A549 (cell line): ENCODE data around the gene ARHGEF7. TPM values are rescaled to one million over a fixed set of nuclear protein-coding genes. Genes with fewer than 3 reads are reported as not detected.

Source experiments
- ATAC-seq, 2 experiments: fragments of 200-7000 bp in 1 of 2; fragments of >200 bp in 1 of 2; cut with Nextera tagmentation in 1 of 2; cut with Tn5 transposase in 1 of 2; 3 replicates each; pipeline versions ENCODE4 v1.8.0 to v1.9.1; 2018 to 2020; ENCODE audit warnings: mild to moderate bottlenecking in 1 of 2, moderate library complexity in 1 of 2
- CTCF ChIA-PET: fragments of 300-600 bp; sonication (Branson Sonifier 250); formaldehyde crosslinking; extraction: SDS; loops from one replicate; lab custom pipeline; 2021; ENCODE audit warnings: antibody characterized with exemption, inconsistent platforms; lab: Yijun Ruan, JAX
- POLR2A ChIA-PET: fragments of 350-600 bp; formaldehyde crosslinking; extraction: SDS; loops from one replicate; lab custom pipeline; 2021; ENCODE audit warnings: antibody characterized with exemption, inconsistent platforms; lab: Yijun Ruan, JAX
- DNase-seq, 2 experiments: peaks; one replicate each; pipeline versions ENCODE4 v3.0.0 to v3.0.0-alpha.2; 2011 to 2016; ENCODE audit warnings: low read depth in 1 of 2, low spot score in 1 of 2
- FAIRE-seq: peaks from 2 replicates; lab custom pipeline; 2011; peaks lifted over from hg19 to GRCh38; lab: Jason Lieb, UNC
- H3K27ac ChIP-seq, 2 experiments: fragments of >200 bp; sonication (Bioruptor Twin); formaldehyde crosslinking; 3 replicates each; pipeline ENCODE4 v1.5.1; 2016 to 2017
- H3K4me1 ChIP-seq: fragments of >200 bp; sonication (Bioruptor Twin); formaldehyde crosslinking; 3 replicates; pipeline ENCODE4 v1.6.1; 2016
- H3K4me2 ChIP-seq: fragments of >200 bp; sonication (Bioruptor Twin); formaldehyde crosslinking; 3 replicates; pipeline ENCODE4 v1.6.1; 2016
- H3K4me3 ChIP-seq: fragments of >200 bp; sonication (Bioruptor Twin); formaldehyde crosslinking; 3 replicates; pipeline ENCODE4 v1.5.1; 2016
- H3K9me3 ChIP-seq: fragments of >200 bp; sonication (Bioruptor Twin); formaldehyde crosslinking; 3 replicates; pipeline ENCODE4 v1.6.1; 2016
- CBX8 ChIP-seq: fragments of 200-600 bp; sonication (generic); IDR thresholded peaks from 2 replicates; pipeline ENCODE4 v1.6.1; 2016
- EP300 ChIP-seq, 2 experiments: fragments of >200 bp; sonication (Bioruptor Twin); formaldehyde crosslinking; IDR thresholded peaks; 2 replicates in 1 of 2; 3 replicates in 1 of 2; pipeline ENCODE4 v1.6.1; 2016 to 2017
- HEYL ChIP-seq: fragments of 250-450 bp; sonication (Bioruptor Pico); IDR thresholded peaks from 2 replicates; pipeline ENCODE4 v1.8.0; 2021; ENCODE audit warnings: mild to moderate bottlenecking, moderate library complexity
- HOXA7 ChIP-seq: fragments of 250-450 bp; sonication (Bioruptor Pico); IDR thresholded peaks from 2 replicates; pipeline ENCODE4 v1.5.0; 2020; ENCODE audit warnings: mild to moderate bottlenecking, moderate library complexity
- HOXB5 ChIP-seq: fragments of 250-450 bp; sonication (Bioruptor Pico); IDR thresholded peaks from 2 replicates; pipeline ENCODE4 v1.5.0; 2020; ENCODE audit warnings: mild to moderate bottlenecking, moderate library complexity
- MAFK ChIP-seq: fragments of 450-650 bp; IDR thresholded peaks from 2 replicates; pipeline ENCODE4 v1.6.1; 2014; ENCODE audit not compliant: partially characterized antibody
- MAZ ChIP-seq: fragments of 150-350 bp; IDR thresholded peaks from 2 replicates; pipeline ENCODE4 v1.6.1; 2014; ENCODE audit warnings: antibody characterized with exemption, low read depth, low read length, borderline replicate concordance
- NFE2L2 ChIP-seq: fragments of 150-350 bp; conservative IDR thresholded peaks from 2 replicates; pipeline ENCODE4 v1.6.1; 2014; ENCODE audit warnings: low read length
- RFX5 ChIP-seq: fragments of 450-650 bp; IDR thresholded peaks from 2 replicates; pipeline ENCODE4 v1.7.1; 2014; ENCODE audit warnings: antibody characterized with exemption, mild to moderate bottlenecking, moderate library complexity
- TFCP2L1 ChIP-seq: fragments of 250-450 bp; sonication (Bioruptor Pico); IDR thresholded peaks from 2 replicates; pipeline ENCODE4 v1.5.0; 2021; ENCODE audit warnings: mild to moderate bottlenecking
- ZSCAN20 ChIP-seq: fragments of 250-450 bp; sonication (Bioruptor Pico); IDR thresholded peaks from 2 replicates; pipeline ENCODE4 v1.8.0; 2022; ENCODE audit warnings: mild to moderate bottlenecking, moderate library complexity
- WGBS: methylation state at CpG from one replicate; pipeline ENCODE4 v1.1.6; 2017; ENCODE audit errors: missing lambda C conversion rate; 5-methylcytosine and 5-hydroxymethylcytosine counted together
- polyA plus RNA-seq, 4 experiments: library from polyadenylated mRNA; depleted of rRNA in 3 of 4; stranded (reverse); fragments of >200 nt; fragmentation: RNase III in 1 of 4; extraction: RNeasy Plus Mini Kit Qiagen cat#74134 plus additional on column Dnase treatment in 1 of 4; gene quantifications; 2 replicates in 3 of 4; 3 replicates in 1 of 4; pipeline ENCODE4 v1.2.3, GENCODE V29; 2011 to 2017
- TF ChIP-seq, protein P1 (sequence below): IDR thresholded peaks from 2 replicates; pipeline ENCODE4 v1.6.1; 2012; ENCODE audit warnings: low read depth, borderline replicate concordance
- TF ChIP-seq, protein P2 (sequence below): fragments of 150-350 bp; IDR thresholded peaks from 2 replicates; pipeline ENCODE4 v1.6.1; 2014; ENCODE audit warnings: low read depth, mild to moderate bottlenecking, low read length
- TF ChIP-seq, protein P3 (sequence below): fragments of 450-650 bp; IDR thresholded peaks from 2 replicates; pipeline ENCODE4 v1.6.1; 2014; ENCODE audit warnings: antibody characterized with exemption
- TF ChIP-seq, protein P4 (sequence below): fragments of 250-450 bp; sonication (Bioruptor Pico); IDR thresholded peaks from 2 replicates; pipeline ENCODE4 v1.5.0; 2021; ENCODE audit warnings: mild to moderate bottlenecking, moderate library complexity, borderline replicate concordance
- TF ChIP-seq, protein P5 (sequence below): fragments of 200-600 bp; sonication (generic); IDR thresholded peaks from 2 replicates; pipeline ENCODE4 v1.6.1; 2016; ENCODE audit warnings: antibody characterized with exemption, mild to moderate bottlenecking, moderate library complexity
- TF ChIP-seq, protein P6 (sequence below): fragments of >200 bp; sonication (Bioruptor Twin); formaldehyde crosslinking; IDR thresholded peaks from 3 replicates; pipeline ENCODE4 v1.6.1; 2016
- TF ChIP-seq, protein P7 (sequence below): fragments of 250-450 bp; sonication (Bioruptor Pico); IDR thresholded peaks from 2 replicates; pipeline ENCODE4 v1.5.0; 2020; ENCODE audit warnings: low read depth, mild to moderate bottlenecking, moderate library complexity

Gene ARHGEF7
- polyA plus RNA-seq, 2 of the 4 experiments (the other 2 are of a cell fraction), result 21.1 to 23.1 TPM

DNA sequence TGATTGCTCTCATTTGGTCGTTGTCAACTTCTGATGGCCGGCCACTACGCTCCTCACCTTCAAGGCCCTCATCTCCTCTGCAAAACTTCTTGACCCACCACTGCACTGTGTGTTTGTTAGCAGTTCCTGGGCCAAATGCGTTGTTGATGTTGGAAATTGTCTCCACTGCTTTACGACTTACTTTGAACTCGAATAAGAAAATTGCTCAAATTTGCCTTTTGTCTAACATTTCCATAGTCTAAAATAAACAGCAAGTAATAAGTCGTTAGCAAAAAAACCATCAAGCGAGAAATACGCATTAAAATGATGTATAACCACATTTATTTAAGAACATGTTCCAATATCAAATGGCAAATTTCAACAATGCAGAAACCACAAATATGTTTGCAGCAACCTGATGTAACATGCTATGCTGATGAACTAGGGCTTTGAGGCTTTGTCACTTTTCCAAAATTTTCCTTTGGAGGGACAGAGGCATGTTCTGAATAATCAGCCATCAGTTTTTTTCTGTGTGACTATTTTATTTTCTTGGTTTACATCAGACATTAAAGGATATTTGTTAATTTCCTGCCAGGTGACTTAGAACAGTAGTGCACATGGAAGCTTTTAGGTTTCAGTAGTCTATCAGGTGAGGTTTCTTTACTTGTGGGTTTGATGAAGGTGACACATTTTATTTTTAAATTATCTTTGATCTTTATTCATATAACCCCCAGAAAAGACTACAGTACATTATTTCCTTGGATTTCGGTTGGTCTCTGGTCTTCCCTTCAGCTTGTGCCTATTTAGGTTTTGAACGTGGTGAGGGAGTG lies 130.7 kb downstream of the ARHGEF7 start (continued):
- TF ChIP-seq ZSCAN20, result no peak
- TF ChIP-seq, protein P1, sequence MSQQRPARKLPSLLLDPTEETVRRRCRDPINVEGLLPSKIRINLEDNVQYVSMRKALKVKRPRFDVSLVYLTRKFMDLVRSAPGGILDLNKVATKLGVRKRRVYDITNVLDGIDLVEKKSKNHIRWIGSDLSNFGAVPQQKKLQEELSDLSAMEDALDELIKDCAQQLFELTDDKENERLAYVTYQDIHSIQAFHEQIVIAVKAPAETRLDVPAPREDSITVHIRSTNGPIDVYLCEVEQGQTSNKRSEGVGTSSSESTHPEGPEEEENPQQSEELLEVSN, result no peak
- no peak for TF ChIP-seq CBX8
- TF ChIP-seq HOXA7, result no peak
- no peak for TF ChIP-seq TFCP2L1 (CRISPR knock-in tag)

DNA sequence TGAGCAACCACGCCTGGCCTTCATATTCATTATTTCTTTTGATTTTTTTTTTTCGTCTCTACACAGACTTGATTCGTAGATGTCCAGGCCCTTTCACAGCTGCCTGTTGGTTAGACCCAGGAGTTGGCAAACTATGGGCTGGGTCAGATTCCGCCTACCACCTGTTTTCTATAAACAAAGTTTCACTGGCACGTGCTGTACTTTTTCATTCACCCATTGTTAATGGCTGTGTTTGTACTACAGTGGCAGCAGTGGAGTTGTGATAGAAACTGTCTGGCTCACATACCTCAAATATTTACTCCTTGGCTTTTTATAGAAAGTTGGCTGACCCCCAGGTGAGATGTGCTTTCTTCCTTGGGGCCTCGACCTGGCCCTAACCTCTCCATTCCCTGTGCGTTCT lies 132.4 kb downstream of the ARHGEF7 start:
- no peaks in the 10 kb centered on the region for H3K9me3 ChIP-seq
- ChIA-PET CTCF (interaction anchor here (1.2 kb wide), 1 partner anchor 16 kb away, joined by 3 read pairs; no protein-coding TSS in a partner anchor), POLR2A (no interaction called here)
- no peak for ATAC-seq
- no peaks in the 10 kb centered on the region for H3K4me1 ChIP-seq
- WGBS, result 77% methylated on average over 7 of the region's 7 CpGs
- no peak overlapping the region for H3K27ac ChIP-seq
- H3K4me2 ChIP-seq, result no peak overlapping the region
- DNase-seq, result no peak
- no peak overlapping the region for H3K4me3 ChIP-seq
- TF ChIP-seq, protein P2, sequence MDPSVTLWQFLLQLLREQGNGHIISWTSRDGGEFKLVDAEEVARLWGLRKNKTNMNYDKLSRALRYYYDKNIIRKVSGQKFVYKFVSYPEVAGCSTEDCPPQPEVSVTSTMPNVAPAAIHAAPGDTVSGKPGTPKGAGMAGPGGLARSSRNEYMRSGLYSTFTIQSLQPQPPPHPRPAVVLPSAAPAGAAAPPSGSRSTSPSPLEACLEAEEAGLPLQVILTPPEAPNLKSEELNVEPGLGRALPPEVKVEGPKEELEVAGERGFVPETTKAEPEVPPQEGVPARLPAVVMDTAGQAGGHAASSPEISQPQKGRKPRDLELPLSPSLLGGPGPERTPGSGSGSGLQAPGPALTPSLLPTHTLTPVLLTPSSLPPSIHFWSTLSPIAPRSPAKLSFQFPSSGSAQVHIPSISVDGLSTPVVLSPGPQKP, result no peak
- TF ChIP-seq, protein P3, sequence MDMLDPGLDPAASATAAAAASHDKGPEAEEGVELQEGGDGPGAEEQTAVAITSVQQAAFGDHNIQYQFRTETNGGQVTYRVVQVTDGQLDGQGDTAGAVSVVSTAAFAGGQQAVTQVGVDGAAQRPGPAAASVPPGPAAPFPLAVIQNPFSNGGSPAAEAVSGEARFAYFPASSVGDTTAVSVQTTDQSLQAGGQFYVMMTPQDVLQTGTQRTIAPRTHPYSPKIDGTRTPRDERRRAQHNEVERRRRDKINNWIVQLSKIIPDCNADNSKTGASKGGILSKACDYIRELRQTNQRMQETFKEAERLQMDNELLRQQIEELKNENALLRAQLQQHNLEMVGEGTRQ, result no peak
- TF ChIP-seq MAFK, result no peak
- no peak for TF ChIP-seq MAZ
- TF ChIP-seq ZSCAN20, result no peak
- no peak for TF ChIP-seq RFX5
- TF ChIP-seq, protein P4, sequence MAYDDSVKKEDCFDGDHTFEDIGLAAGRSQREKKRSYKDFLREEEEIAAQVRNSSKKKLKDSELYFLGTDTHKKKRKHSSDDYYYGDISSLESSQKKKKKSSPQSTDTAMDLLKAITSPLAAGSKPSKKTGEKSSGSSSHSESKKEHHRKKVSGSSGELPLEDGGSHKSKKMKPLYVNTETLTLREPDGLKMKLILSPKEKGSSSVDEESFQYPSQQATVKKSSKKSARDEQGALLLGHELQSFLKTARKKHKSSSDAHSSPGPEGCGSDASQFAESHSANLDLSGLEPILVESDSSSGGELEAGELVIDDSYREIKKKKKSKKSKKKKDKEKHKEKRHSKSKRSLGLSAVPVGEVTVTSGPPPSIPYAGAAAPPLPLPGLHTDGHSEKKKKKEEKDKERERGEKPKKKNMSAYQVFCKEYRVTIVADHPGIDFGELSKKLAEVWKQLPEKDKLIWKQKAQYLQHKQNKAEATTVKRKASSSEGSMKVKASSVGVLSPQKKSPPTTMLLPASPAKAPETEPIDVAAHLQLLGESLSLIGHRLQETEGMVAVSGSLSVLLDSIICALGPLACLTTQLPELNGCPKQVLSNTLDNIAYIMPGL, result no peak
- TF ChIP-seq, protein P5, sequence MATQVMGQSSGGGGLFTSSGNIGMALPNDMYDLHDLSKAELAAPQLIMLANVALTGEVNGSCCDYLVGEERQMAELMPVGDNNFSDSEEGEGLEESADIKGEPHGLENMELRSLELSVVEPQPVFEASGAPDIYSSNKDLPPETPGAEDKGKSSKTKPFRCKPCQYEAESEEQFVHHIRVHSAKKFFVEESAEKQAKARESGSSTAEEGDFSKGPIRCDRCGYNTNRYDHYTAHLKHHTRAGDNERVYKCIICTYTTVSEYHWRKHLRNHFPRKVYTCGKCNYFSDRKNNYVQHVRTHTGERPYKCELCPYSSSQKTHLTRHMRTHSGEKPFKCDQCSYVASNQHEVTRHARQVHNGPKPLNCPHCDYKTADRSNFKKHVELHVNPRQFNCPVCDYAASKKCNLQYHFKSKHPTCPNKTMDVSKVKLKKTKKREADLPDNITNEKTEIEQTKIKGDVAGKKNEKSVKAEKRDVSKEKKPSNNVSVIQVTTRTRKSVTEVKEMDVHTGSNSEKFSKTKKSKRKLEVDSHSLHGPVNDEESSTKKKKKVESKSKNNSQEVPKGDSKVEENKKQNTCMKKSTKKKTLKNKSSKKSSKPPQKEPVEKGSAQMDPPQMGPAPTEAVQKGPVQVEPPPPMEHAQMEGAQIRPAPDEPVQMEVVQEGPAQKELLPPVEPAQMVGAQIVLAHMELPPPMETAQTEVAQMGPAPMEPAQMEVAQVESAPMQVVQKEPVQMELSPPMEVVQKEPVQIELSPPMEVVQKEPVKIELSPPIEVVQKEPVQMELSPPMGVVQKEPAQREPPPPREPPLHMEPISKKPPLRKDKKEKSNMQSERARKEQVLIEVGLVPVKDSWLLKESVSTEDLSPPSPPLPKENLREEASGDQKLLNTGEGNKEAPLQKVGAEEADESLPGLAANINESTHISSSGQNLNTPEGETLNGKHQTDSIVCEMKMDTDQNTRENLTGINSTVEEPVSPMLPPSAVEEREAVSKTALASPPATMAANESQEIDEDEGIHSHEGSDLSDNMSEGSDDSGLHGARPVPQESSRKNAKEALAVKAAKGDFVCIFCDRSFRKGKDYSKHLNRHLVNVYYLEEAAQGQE, result no peak
- TF ChIP-seq HOXB5 (CRISPR knock-in tag), result no peak
- TF ChIP-seq, protein P6, sequence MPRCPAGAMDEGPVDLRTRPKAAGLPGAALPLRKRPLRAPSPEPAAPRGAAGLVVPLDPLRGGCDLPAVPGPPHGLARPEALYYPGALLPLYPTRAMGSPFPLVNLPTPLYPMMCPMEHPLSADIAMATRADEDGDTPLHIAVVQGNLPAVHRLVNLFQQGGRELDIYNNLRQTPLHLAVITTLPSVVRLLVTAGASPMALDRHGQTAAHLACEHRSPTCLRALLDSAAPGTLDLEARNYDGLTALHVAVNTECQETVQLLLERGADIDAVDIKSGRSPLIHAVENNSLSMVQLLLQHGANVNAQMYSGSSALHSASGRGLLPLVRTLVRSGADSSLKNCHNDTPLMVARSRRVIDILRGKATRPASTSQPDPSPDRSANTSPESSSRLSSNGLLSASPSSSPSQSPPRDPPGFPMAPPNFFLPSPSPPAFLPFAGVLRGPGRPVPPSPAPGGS, result no peak
- TF ChIP-seq, protein P7, sequence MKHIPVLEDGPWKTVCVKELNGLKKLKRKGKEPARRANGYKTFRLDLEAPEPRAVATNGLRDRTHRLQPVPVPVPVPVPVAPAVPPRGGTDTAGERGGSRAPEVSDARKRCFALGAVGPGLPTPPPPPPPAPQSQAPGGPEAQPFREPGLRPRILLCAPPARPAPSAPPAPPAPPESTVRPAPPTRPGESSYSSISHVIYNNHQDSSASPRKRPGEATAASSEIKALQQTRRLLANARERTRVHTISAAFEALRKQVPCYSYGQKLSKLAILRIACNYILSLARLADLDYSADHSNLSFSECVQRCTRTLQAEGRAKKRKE (CRISPR knock-in tag), result no peak
- TF ChIP-seq NFE2L2, result no peak
- TF ChIP-seq HEYL (CRISPR knock-in tag), result no peak
- no peak for TF ChIP-seq EP300 (IDR thresholded peaks at IDR 0.05)
- TF ChIP-seq, all 56 proteins: peak for 0
- no peak for FAIRE-seq
